HG03432 (cell line): ENCODE measurements around the gene FKRP.
"Not testable (repeated sequence)": the region's sequence is repeated elsewhere in the genome, so short reads cannot be mapped to it uniquely, and the experiment has no call there.

Experiments used
- ATAC-seq: cut with Tn5 transposase; IDR thresholded peaks from one replicate; pipeline ENCODE4 v1.9.1; 2021; ENCODE audit warnings: mild to moderate bottlenecking, moderate library complexity; ENCODE audit not compliant: unreplicated experiment

Gene FKRP

DNA sequence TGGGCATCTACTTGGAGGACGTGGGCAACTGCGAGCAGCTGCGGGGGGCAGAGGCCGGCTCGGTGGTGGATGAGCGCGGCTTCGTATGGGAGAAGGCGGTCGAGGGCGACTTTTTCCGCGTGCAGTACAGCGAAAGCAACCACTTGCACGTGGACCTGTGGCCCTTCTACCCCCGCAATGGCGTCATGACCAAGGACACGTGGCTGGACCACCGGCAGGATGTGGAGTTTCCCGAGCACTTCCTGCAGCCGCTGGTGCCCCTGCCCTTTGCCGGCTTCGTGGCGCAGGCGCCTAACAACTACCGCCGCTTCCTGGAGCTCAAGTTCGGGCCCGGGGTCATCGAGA, 10.7 kb downstream of the FKRP start:
- no peak for ATAC-seq

DNA sequence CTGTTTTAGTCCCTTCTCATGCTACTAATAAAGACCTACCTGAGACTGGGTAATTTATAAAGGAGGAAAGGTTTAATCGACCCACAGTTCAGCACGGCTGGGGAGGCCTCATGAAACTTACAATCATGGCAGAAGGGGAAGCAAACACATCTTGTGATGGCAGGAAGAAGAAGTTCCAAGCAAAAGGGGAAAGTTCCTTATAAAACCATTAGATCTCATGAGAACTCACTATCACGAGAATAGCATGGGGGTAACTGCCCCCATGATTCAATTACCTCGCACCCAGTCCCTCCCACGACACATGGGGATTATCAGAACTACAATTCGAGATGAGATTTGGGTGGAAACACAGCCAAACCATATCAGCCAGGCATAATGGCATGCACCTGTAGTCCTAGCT, 13.3 kb downstream of the FKRP start:
- ATAC-seq = no peak

DNA sequence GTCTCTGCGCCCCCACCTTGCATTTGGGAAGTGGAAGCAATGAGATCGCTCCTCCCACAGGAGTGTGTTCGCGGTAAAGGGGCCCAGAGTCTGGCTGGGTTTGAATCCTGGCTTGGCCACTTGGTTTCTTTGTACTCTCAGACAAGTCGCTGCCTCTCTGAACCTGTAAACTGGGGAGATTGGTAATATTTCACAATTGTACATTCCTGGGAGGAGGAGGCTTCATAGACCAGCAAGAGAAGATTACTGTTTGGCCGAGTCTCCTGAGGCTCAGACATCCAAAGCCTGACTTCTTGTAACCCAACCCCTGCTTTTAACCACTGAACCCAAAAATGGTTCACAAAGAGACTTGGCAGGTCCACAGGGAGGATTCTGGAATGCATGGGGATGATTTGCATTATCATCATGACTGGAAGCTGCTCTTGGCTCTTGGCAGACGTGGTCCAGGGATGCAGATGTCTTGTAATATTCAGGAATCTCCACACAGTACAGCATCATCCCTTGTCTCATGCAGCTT, 14.0 kb downstream of the FKRP start:
- no peak for ATAC-seq

DNA sequence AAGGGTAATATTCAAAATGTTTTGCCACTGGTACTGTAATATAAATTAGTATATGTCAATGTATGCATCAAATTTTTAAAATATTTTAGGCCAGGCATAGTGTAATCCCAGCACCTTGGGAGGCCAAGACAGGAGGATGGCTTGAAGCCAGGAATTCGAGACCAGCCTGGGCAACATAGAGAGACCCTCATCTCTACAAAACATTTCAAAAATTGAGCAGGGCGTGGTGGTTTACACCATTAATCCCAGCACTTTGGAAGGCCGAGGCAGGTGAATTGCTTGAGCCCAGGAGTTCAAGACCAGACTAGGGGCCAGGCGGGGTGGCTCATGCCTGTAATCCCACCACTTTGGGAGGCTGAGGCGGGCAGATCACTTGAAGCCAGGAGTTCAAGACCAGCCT, 14.5 kb downstream of the FKRP start:
- ATAC-seq = no peak

DNA sequence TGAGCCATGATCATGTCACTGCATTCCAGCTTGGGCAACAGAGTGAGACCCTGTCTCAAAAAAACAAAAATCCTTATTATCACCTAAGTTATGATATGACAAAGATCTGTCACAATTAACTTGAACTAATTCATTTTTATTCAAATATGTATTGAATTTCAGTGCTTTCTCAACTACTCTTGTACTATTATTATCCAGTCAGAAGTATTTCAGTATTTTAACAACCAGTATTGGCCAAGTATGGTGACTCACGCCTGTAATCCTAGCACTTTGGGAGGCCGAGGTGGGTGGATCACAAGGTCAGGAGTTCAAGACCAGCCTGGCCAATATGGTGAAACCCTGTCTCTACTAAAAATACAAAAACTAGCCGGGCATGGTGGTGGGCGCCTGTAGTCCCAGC, 15.0 kb downstream of the FKRP start:
- ATAC-seq = not testable (repeated sequence)

DNA sequence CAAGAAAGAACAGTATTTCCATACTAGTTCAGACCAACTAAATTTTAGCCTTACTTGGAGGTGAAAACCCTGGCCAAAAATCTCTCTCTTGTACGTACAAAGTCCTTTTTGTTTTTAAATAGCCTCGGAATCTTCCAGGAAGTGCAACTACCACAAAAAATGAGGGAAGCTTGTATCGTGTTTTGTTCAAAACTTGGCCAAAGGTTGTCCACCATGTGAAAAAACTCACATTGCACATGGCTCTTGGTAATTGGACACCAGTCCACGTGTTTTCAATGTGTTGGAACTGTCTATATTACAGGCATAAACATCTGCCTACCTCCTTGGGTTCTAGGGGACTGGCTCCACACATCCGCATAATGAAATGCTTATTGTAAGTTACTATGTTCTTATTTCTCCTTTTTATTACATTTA, 15.6 kb downstream of the FKRP start:
- ATAC-seq = no peak

DNA sequence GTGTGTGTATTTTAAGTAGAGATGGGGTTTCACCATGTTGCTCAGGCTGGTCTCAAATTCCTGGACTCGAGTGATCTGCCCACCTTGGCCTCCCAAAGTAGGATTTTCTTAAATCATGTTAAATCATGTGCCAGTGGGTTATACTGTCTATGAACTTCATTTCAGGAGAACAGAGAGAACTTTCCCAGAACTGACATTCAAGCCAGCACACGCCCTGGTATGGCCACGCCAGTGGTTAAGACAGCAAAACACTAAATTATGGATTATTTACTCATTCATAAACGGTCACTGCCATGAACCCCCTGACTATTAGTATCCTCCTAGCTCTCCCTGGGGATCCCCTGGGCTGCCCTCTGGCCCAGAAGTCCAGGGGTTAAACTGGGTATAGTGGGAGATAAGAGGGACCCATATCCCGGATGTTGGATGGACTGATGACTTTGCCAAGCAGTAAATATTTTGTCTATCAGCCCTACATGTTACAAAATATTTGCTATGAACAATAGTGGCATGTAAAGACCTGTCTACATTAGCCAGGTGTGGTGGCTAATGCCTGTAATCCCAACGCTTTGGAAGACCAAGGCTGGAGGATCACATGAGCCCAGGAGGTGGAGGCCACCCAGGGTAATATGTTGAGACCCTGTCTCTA, 16.5 kb downstream of the FKRP start:
- no peak for ATAC-seq

DNA sequence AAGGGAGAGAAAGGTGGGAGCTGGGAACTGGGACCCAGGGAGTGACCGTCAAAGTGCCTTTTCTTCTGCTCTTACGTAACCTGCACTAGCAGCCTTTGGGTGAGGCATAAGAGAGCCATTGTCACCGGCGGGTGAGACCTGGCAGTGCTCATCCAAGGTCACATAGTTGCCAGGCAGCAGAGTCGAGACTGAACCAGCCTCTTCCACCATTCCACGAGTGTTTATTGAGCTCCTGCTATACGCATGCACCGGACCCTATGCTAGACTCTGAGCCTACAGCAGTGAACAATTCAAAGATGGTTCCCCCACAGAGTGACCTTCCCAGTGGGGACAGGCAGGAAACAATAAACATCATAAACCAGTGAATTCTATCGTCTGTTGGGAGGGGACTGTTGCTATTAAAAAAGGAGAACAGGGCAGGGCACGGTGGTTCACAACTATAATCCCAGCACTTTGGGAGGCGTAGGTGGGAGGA, 19.0 kb downstream of the FKRP start:
- no peak for ATAC-seq

DNA sequence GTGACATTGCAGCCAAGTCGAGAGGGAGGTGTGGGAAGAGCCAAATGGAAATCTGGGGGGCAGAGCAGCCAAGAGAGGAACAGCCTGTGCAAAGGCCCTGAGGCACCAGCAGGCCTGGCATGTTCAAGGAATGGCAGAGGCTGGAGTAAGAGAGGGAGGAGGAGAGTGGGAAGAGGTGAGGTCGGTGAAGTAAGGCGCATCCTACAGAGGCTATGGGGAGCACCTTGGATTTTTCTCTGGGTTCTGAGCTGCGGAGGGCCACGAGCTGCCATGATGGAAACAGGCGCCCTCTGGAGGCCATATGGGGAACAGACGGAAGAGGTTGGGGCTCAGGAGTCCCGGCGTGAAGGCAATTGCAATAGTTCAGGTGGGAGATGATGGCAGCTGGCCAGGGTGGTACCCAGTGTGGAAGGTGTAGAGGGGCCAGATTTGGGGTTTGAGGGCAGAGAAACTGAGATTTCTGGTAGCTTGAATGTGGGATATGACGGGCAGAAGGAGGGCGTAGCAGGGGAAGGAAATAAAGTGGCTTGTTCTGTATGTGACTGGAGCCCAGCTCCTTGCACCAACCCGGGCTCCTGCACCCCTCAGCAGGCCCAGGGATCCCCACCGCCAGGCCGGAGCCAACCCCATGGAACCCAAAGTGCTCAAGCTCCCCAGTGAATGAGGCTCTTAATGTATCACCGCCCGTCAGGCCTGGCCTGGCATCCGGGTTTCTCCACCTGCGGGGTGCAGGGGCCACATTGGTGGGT, 20.9 kb downstream of the FKRP start:
- ATAC-seq = no peak

DNA sequence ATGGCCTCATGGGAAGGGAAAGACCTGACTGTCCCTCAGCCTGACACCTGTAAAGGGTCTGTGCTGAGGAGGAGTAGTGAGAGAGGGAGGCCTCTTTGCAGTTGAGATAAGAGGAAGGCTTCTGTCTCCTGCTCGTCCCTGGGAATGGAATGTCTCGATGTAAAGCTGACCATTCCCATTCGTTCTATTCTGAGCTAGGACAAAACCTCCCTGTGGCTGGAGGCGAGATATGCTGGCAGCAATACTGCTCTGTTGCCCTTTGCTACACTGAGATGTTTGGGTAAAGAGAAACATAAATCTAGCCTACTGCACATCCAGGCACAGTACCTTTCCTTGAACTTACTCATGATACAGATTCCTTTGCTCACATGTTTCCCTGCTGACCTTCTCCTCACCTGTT, 22.9 kb downstream of the FKRP start:
- ATAC-seq = not testable (repeated sequence)

DNA sequence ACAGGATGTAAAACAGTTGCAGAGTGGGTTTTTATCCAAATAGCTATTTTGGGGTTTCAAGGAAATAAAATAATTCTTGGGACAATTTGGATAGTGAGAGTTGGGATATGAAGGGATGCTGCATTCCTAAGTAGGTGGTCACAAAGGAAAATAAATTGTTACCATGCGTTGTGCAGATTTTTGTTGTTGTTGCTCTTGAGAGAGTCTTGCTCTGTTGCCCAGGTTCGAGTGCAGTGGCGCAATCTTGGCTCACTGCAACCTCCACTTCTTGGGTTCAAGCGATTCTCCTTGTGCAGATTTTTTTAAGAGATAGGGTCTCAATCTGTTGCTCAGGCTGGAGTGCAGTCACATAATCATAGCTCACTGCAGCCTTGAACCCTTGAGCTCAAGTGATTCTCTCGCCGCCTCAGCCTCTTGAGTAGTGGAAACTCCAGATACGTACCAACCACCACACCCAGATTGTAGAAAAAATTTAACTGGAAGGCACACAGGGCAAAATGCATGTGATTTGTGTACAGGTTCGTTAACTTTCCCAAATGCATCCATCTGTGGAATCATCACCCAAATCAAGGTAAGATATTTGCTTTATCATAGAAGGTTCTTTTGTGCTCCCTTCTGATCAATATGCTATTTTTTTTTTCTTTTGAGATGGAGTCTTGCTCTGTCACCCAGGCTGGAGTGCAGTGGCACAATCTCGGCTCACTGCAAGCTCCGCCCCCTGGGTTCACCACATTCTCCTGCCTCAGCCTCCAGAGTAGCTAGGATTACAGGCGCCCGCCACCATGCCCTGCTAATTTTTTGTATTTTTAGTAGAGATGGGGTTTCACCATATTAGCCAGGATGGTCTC, 26.5 kb downstream of the FKRP start:
- ATAC-seq = no peak

DNA sequence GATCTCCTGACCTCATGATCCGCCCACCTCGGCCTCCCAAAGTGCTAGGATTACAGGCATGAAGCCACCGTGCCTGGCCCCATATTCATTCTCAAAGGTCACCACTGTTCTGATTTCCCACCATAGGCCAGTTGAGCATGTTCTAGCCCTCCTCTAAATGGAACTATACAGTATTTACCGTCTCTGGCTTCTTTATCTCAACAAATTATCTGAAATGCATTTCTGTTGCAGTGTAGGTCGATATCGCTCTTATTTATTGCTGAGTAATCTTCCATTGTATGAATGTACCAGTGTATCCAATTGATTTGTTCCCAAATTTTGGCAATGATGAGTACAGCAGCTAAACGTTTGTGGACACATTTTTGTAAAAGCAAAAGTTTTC, 27.2 kb downstream of the FKRP start:
- no peak for ATAC-seq

DNA sequence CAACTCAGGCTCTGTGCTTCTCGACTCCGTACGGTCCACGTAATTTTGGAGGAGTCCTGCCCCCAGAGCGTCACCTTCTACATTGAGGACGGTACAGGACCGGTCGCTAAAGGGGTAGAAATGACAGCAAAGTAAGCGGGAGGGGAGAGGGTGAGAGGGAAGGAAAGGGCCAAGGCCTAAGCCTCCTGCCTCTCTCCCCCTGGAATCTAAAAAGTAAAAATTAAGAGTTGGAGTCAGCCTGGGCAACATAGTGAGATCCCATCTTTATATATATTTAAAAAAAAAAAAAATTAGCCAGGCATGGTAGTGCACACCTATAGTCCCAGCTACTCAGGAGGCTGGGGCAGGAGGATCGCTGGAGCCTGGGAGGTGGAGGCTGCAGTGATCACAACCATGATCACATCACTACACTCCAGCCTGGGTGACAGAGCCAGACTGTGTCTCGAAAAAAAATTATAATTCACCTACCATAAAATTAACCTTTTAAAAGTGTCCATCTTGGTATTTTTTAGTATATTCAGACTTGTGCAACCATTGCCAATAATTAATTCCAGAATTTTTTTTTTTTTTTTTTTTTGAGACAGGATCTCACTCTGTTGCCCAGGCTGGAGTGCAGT, 29.9 kb downstream of the FKRP start:
- no peak for ATAC-seq

DNA sequence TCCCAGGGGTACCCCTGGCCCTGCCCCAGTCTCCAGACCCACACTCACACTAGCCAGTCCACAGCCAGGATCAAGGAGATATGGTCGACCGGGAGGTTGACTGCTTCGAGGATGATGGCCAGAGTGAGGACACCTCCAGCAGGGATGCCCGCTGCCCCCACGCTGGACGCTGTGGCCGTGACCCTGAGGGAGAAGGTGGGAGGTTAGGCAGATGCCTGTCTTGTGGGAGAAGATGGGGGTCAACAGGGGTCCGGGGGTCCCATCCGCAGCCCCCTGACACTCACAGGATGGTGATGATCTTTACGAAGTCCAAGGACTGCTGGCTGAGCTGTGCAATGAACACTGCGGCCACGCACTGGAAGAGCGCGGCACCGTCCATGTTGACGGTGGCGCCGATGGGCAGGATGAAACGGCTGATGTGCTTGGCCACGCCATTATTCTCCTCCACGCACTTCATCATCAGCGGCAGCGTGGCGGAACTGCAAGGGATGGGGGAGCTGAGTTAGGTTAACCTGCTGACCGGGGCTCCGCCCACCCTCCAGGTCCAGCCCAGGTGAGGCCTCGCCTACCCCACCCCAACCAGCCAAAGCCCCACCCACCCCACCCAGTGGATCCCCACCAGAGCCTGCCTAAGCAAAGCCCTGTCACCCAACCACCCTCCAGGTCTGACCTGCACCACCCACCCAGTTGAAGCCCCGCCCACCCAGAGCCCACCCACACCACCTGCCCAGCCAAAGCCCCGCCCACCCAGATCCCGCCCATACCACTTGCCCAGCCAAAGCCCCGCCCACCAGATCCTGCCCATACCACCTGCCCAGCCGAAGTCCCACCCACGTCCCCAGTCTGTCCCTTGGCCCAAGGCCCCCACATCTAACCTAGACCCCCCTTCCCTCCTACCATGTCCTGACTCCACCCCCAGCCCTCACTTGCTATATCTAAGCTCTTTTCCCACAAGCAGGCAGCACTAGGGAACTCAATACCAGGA, 31.4 kb downstream of the FKRP start:
- no peak for ATAC-seq

DNA sequence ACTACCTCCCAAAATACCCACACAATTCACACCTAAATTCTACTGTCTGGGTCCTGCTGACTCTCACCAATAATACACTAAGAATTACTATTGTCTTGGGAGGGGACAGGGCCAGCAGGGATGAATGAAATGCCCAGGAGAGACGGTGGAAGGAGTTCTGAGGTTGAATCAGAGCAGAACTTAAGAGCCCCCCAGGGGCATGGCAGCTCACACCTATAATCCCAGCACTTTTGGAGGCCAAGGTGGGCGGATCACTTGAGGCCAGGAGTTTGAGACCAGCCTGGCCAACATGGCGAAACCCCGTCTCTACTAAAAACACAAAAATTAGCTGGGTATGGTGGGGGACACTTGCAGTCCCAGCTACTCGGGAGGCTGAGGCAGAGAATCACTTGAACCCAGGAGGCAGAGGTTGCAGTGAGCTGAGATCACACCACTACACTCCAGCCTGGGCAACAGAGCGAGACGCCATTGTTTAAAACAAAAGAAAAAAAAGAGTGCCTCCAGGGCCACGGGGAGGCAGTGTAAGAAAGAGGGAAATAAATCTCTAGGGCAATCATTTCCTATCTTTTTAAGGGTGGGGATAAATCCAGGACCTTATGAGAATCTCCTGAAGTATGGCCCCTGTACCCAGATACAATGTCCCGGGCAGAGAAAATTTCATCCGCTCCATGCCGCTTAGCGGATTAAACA, 32.2 kb downstream of the FKRP start:
- ATAC-seq = not testable (repeated sequence)

DNA sequence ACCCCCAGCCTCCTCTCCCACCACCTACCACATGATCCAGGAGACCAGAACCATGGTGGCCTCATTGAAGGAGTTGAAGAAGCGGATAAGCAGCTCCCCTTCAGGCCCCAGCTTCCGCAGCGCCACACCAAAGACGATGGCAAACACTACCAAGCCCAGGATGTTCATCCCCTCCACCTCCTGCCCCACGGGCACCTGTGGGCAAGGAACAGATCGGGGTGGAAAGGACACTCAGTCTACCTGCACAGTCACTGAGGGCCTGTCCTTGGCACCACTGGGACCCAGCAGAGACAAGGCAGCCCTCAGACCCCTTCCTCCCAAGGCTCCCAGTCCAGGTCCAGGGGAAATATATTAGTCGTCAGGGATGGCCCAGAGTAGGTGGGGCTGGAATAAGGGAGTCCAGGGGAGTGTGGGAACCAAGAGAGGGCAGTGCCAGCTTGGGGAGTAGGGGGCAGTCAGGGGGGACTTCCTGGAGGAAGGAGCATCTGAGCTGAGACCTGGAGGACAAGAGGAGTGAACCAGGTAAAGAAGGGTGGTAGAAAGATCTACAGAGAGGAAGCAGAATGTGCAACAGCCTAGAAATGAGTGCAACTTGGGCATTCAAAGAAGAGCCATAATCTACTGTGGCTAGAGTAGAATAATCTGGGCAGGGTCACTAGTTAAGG, 36.6 kb downstream of the FKRP start:
- ATAC-seq = no peak

DNA sequence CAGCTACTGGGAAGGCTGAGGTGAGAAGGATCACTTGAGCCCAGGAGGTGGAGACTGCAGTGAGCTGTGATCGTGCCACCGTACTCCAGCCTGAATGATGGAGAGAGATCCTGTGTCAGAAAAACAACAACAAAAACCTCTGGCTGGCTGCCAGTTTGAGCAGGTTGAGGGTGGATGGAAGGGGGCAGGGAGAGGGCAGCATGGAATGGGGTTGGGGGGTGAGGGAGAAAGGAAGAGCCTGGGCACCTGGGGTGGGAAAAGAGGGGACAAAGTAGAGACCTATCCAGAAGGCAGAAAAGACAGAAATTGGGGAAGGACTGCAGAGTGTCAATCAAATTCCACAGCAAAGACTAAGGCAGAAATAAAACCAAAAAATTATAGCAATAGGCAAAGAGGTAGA, 37.8 kb downstream of the FKRP start:
- no peak for ATAC-seq

DNA sequence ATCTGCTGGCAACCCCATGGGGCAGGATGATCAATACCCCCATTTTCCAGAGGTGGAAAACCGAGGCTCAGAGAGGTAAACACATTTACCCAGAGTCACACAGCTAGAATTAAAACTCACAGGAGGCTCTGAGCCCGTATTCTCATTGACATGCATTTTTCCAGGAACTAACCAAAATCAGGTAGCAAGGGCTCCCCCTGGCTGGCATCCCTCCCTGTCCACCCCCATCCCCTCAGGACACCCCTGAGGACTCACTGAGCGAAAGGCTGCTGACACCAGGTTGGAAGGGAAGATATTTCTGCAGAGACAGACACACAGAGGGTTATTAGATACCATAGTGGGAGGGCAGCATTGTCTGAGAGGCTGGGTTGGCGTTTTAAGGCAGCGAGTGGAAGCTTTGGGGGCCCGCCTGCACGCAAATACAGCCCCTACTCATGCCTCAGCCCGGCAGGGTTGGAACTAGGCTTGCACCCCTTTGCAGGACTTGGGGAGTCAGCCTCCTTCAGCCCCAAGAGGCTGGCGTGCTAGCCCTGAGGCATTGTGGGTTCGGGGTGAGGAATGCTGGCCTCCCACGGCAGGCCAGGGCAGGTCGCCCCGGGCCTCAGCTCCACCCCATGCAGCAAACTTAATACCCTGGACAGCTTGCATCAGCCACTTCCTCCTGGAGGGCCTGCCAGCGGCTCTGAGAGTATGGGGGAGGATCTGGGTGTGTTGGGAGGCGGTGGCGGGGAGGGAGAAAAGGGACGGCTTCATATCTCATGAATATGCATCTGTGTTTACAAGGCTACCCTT, 38.6 kb downstream of the FKRP start:
- peak; percentile 31 for ATAC-seq
